H9 (cell line): Measurements from ENCODE around the gene OXTR. TPM values are rescaled to one million over a fixed set of nuclear protein-coding genes. Genes with fewer than 3 reads are reported as not detected.

ENCODE experiments used
- DNase-seq: peaks from one replicate; pipeline ENCODE4 v3.0.0-alpha.2; 2017
- H2AFZ ChIP-seq: one replicate; pipeline ENCODE4 v1.6.1; 2013; ENCODE audit warnings: mild to moderate bottlenecking, low read length, control low read depth, moderate library complexity
- H2AK5ac ChIP-seq: 2 replicates; pipeline ENCODE4 v1.6.1; 2013; ENCODE audit warnings: low read length, control low read depth, mixed read lengths; ENCODE audit not compliant: insufficient read length
- H2BK120ac ChIP-seq: one replicate; pipeline ENCODE4 v1.6.1; 2013; ENCODE audit warnings: low read depth, mild to moderate bottlenecking, low read length, control low read depth, inconsistent platforms; ENCODE audit not compliant: poor library complexity, severe bottlenecking
- H2BK12ac ChIP-seq: 2 replicates; pipeline ENCODE4 v1.6.1; 2013; ENCODE audit warnings: low read length, control low read depth, mixed read lengths, low read depth; ENCODE audit not compliant: insufficient read length
- H2BK15ac ChIP-seq: 2 replicates; pipeline ENCODE4 v1.6.1; 2013; ENCODE audit warnings: low read depth, low read length, control low read depth
- H2BK20ac ChIP-seq: one replicate; pipeline ENCODE4 v1.6.1; 2013; ENCODE audit warnings: low read depth, mild to moderate bottlenecking, low read length, control low read depth, inconsistent platforms; ENCODE audit not compliant: poor library complexity, severe bottlenecking
- H2BK5ac ChIP-seq: 2 replicates; pipeline ENCODE4 v1.6.1; 2013; ENCODE audit warnings: low read length, control low read depth, mixed read lengths; ENCODE audit not compliant: insufficient read length
- H3K14ac ChIP-seq: 2 replicates; pipeline ENCODE4 v1.6.1; 2013; ENCODE audit warnings: low read length, control low read depth; ENCODE audit not compliant: insufficient read depth
- H3K18ac ChIP-seq: 2 replicates; pipeline ENCODE4 v1.6.1; 2013; ENCODE audit warnings: low read depth, mild to moderate bottlenecking, mixed read lengths, low read length, control low read depth; ENCODE audit not compliant: insufficient read length
- H3K23ac ChIP-seq: 2 replicates; pipeline ENCODE4 v1.6.1; 2013; ENCODE audit warnings: low read length, control low read depth, mixed read lengths, low read depth; ENCODE audit not compliant: insufficient read length
- H3K23me2 ChIP-seq: 2 replicates; pipeline ENCODE4 v1.6.1; 2013; ENCODE audit warnings: low read depth, mild to moderate bottlenecking, mixed read lengths, low read length, control low read depth; ENCODE audit not compliant: insufficient read length, poor library complexity, severe bottlenecking
- H3K27ac ChIP-seq: 2 replicates; pipeline ENCODE4 v1.5.1; 2013; ENCODE audit warnings: low read length, control low read depth, mixed read lengths, low read depth; ENCODE audit not compliant: insufficient read length
- H3K27me3 ChIP-seq: 2 replicates; pipeline ENCODE4 v1.6.1; 2013; ENCODE audit warnings: low read length, control low read depth, inconsistent platforms; ENCODE audit not compliant: insufficient read depth
- H3K4ac ChIP-seq: 2 replicates; pipeline ENCODE4 v1.6.1; 2013; ENCODE audit warnings: low read depth, mild to moderate bottlenecking, control low read depth, inconsistent platforms, low read length, moderate library complexity
- H3K4me1 ChIP-seq: 2 replicates; pipeline ENCODE4 v1.6.1; 2013; ENCODE audit warnings: low read length, control low read depth, inconsistent platforms; ENCODE audit not compliant: insufficient read depth
- H3K4me2 ChIP-seq: 2 replicates; pipeline ENCODE4 v1.6.1; 2013; ENCODE audit warnings: low read length, control low read depth, mixed read lengths; ENCODE audit not compliant: insufficient read length, insufficient read depth
- H3K56ac ChIP-seq: 2 replicates; pipeline ENCODE4 v1.6.1; 2013; ENCODE audit warnings: low read depth, mild to moderate bottlenecking, mixed read lengths, low read length, control low read depth; ENCODE audit not compliant: insufficient read length
- H3K79me1 ChIP-seq: 2 replicates; pipeline ENCODE4 v1.6.1; 2013; ENCODE audit warnings: low read depth, mild to moderate bottlenecking, moderate library complexity, low read length, control low read depth, inconsistent platforms; ENCODE audit not compliant: insufficient read depth, poor library complexity, severe bottlenecking
- H3K79me2 ChIP-seq: 2 replicates; pipeline ENCODE4 v1.6.1; 2013; ENCODE audit warnings: low read length, control low read depth, inconsistent platforms; ENCODE audit not compliant: insufficient read depth
- H3K9ac ChIP-seq: 2 replicates; pipeline ENCODE4 v1.6.1; 2013; ENCODE audit warnings: low read length, control low read depth, mixed read lengths; ENCODE audit not compliant: insufficient read length; ENCODE audit errors: extremely low read depth
- H3K9me3 ChIP-seq: one replicate; pipeline ENCODE4 v1.6.1; 2013; ENCODE audit warnings: low read depth, low read length, inconsistent platforms; ENCODE audit not compliant: control insufficient read depth
- H3T11ph ChIP-seq: one replicate; pipeline ENCODE4 v1.6.1; 2013; ENCODE audit warnings: mild to moderate bottlenecking, low read length, control low read depth, inconsistent platforms
- H4K20me1 ChIP-seq: one replicate; pipeline ENCODE4 v1.6.1; 2013; ENCODE audit not compliant: control insufficient read depth, insufficient read length, insufficient read depth
- H4K5ac ChIP-seq: 2 replicates; pipeline ENCODE4 v1.6.1; 2013; ENCODE audit warnings: low read depth, mild to moderate bottlenecking, mixed read lengths, low read length, control low read depth; ENCODE audit not compliant: insufficient read length
- H4K8ac ChIP-seq: replicated peaks from 2 replicates; pipeline ENCODE4 v1.6.1; 2013; ENCODE audit warnings: low read length, control low read depth, mixed read lengths, low read depth; ENCODE audit not compliant: insufficient read length
- H4K91ac ChIP-seq: 2 replicates; pipeline ENCODE4 v1.6.1; 2013; ENCODE audit warnings: low read depth, mild to moderate bottlenecking, moderate library complexity, mixed read lengths, low read length, control low read depth; ENCODE audit not compliant: insufficient read length
- H3K27ac Mint-ChIP-seq, 3 experiments: 2 replicates in 2 of 3; 3 replicates in 1 of 3; pipeline ENCODE4 v1.8.0; 2020 to 2021; ENCODE audit warnings: mixed read lengths in 3 of 3, mild to moderate bottlenecking in 1 of 3, moderate library complexity in 1 of 3
- H3K27me3 Mint-ChIP-seq: 2 replicates; pipeline ENCODE4 v1.8.0; 2021; ENCODE audit warnings: low read depth, mild to moderate bottlenecking, moderate library complexity, mixed read lengths
- H3K36me3 Mint-ChIP-seq, 3 experiments: 2 replicates in 2 of 3; 3 replicates in 1 of 3; pipeline ENCODE4 v1.8.0; 2020 to 2021; ENCODE audit warnings: low read depth in 3 of 3, mixed read lengths in 3 of 3; ENCODE audit not compliant: insufficient read depth in 1 of 3
- H3K4me1 Mint-ChIP-seq, 2 experiments: 2 replicates each; pipeline ENCODE4 v1.8.0; 2020; ENCODE audit warnings: mixed read lengths in 2 of 2
- H3K4me3 Mint-ChIP-seq, 2 experiments: 2 replicates in 1 of 2; 3 replicates in 1 of 2; pipeline ENCODE4 v1.8.0; 2020 to 2021; ENCODE audit warnings: mild to moderate bottlenecking in 2 of 2, mixed read lengths in 2 of 2, moderate library complexity in 1 of 2
- H3K9me3 Mint-ChIP-seq, 2 experiments: 2 replicates in 1 of 2; 3 replicates in 1 of 2; pipeline ENCODE4 v1.8.0; 2020; ENCODE audit warnings: mild to moderate bottlenecking in 2 of 2, mixed read lengths in 2 of 2, moderate library complexity in 1 of 2
- CTCF ChIP-seq: fragments of 200-600 bp; sonication (generic); conservative IDR thresholded peaks from 3 replicates; pipeline ENCODE4 v1.8.0; 2021; ENCODE audit warnings: antibody characterized with exemption, mild to moderate bottlenecking
- WGBS: extraction: QIAGEN DNeasy Blood & Tissue Kit; methylation state at CpG from one replicate; pipeline ENCODE4 v1.1.7; 2013; ENCODE audit warnings: missing lambda C conversion rate, low lambda C conversion rate, mixed read lengths; ENCODE audit not compliant: insufficient read length; ENCODE audit errors: extremely low coverage; 5-methylcytosine and 5-hydroxymethylcytosine counted together
- total RNA-seq: library from RNA; stranded (reverse); gene quantifications from 2 replicates; pipeline ENCODE4 v1.2.1, GENCODE V29; 2021

Gene OXTR
- total RNA-seq, 1 experiment from 2014 or later, result 1.7 TPM

- no peak overlapping the region for H3K56ac ChIP-seq
- no peak overlapping the region for H3K27ac Mint-ChIP-seq
- WGBS, result no CpG with 5 or more reads among the region's 3 CpGs
- peaks cover 80% of the 10 kb centered on the region for H3K27me3 Mint-ChIP-seq
- no peaks in the 10 kb centered on the region for H3K4me1 Mint-ChIP-seq
- no peak overlapping the region for H2BK20ac ChIP-seq
- no peak overlapping the region for H3K18ac ChIP-seq
- H3K27ac ChIP-seq, result no peak overlapping the region
- no peak overlapping the region for H3K9ac ChIP-seq
- no peaks in the 10 kb centered on the region for H3K79me1 ChIP-seq
- H3K4me3 Mint-ChIP-seq, result no peak overlapping the region
- no peaks in the 10 kb centered on the region for H3K4me1 ChIP-seq
- no peaks in the 10 kb centered on the region for H3K36me3 Mint-ChIP-seq
- no peak overlapping the region for H2BK15ac ChIP-seq
- peaks cover 16% of the 10 kb centered on the region; the same call in 1 of the 2 replicates for H3K27me3 ChIP-seq
- H4K20me1 ChIP-seq, result peaks cover 2% of the 10 kb centered on the region
- no peak overlapping the region for H3T11ph ChIP-seq
- H2BK12ac ChIP-seq, result no peak overlapping the region
- H3K79me2 ChIP-seq, result no peaks in the 10 kb centered on the region
- no peak overlapping the region for H4K91ac ChIP-seq
- H2AFZ ChIP-seq, result no peak overlapping the region
- no peak overlapping the region for H3K4ac ChIP-seq
- no peak overlapping the region for H4K5ac ChIP-seq
- no peak overlapping the region for H2BK5ac ChIP-seq
- no peaks in the 10 kb centered on the region for H3K23me2 ChIP-seq
- no peak for TF ChIP-seq CTCF
- H2BK120ac ChIP-seq, result no peak overlapping the region
- H3K9me3 Mint-ChIP-seq, result no peaks in the 10 kb centered on the region; a peak in 1 of 5 replicates
- H3K14ac ChIP-seq, result no peak overlapping the region; the same call in 1 of the 2 replicates
- no peak for DNase-seq
- H4K8ac ChIP-seq, result no peak overlapping the region
- no peak overlapping the region for H2AK5ac ChIP-seq
- H3K9me3 ChIP-seq, result no peaks in the 10 kb centered on the region
- H3K4me2 ChIP-seq, result no peak overlapping the region
- no peak overlapping the region for H3K23ac ChIP-seq
Measured at GRCh38 chr3:8705575-8705974, 63.8 kb downstream of the OXTR start.
